ENCODE results near the gene SYNGR3. TPM values are rescaled to one million over a fixed set of nuclear protein-coding genes. Genes with fewer than 3 reads are reported as not detected.
A peak's percentile ranks its signal among the peaks of the same experiment; 100 is the strongest.

The SYNGR3 gene
- 1 to 10 TPM in 2 of 5 experiments, under 1 TPM in 3; 0.49 to 8.8 (median 0.80) TPM for total RNA-seq
- 1 to 10 TPM in 1 of 2 donors, under 1 TPM in 1; 0.92 to 1.6 TPM for polyA plus RNA-seq
- 0.54 reads per million for total RNA-seq

- no peak for ATAC-seq
- Mint-ChIP-seq H3K4me1 (peaks cover 5 to 42% (median 30%) of the 10 kb centered on the region in 7 donors), H3K27me3 (peaks cover 8 to 17% (median 12%) of the 10 kb centered on the region in 5 donors), H3K36me3 (peaks cover 0 to 8% (median 4%) of the 10 kb centered on the region in 5 donors), H3K4me3 (peak within 1 kb of the TSS; percentile 45 to 83 (median 74)), H3K9me3 (no peaks in the 10 kb centered on the region), H3K27ac (peak within 1 kb of the TSS in 5 of 9 donors; percentile 22 to 78 (median 62))
- ChIA-PET CTCF (no interaction called here), POLR2A (interaction anchor here (1.9 to 3.6 kb wide), 2 partner anchors 18 to 24 kb away, joined by 5 to 39 read pairs; partner anchors contain the start of genes RNF151, RPS2 and TBL3)
- Histone ChIP-seq H3K27me3 (ENCODE audit: control insufficient read depth in 2 of 2, insufficient read depth in 2 of 2, low read length in 2 of 2) (peaks cover 0 to 3% of the 10 kb centered on the region in 2 donors), H3K4me3 (ENCODE audit: low read length) (peak within 1 kb of the TSS; percentile 22), H3K9me3 (ENCODE audit: control insufficient read depth in 2 of 3, low read length in 3 of 3) (no peaks in the 10 kb centered on the region), H3K36me3 (ENCODE audit: control insufficient read depth in 2 of 3, insufficient read depth in 3 of 3, low read length in 3 of 3) (peaks cover 0 to 15% (median 0%) of the 10 kb centered on the region in 3 experiments), H3K27ac (ENCODE audit: low read depth, low read length) (no peak within 1 kb of the TSS), H3K4me1 (ENCODE audit: control insufficient read depth in 2 of 2, insufficient read depth in 2 of 2, low read length in 2 of 2) (peaks cover 15 to 22% of the 10 kb centered on the region in 2 donors)
- intact Hi-C loops (cut with micrococcal nuclease): loop anchor here (2.0 to 10.0 kb wide), 2 partner anchors 25 to 235 kb away; partner anchors contain the start of genes E4F1 (in 1 of the 2) and RPS2 (in 1 of the 2)
- DNase-seq: peak in 1 of 9 donors; percentile 14
These were observed at the start of gene SYNGR3 for GRCh38 chr16:1989209-1990100. TSS of gene SYNGR3 (plus strand) at chr16:1989970. CDS start at chr16:1990103, 133 bp downstream.

DNA sequence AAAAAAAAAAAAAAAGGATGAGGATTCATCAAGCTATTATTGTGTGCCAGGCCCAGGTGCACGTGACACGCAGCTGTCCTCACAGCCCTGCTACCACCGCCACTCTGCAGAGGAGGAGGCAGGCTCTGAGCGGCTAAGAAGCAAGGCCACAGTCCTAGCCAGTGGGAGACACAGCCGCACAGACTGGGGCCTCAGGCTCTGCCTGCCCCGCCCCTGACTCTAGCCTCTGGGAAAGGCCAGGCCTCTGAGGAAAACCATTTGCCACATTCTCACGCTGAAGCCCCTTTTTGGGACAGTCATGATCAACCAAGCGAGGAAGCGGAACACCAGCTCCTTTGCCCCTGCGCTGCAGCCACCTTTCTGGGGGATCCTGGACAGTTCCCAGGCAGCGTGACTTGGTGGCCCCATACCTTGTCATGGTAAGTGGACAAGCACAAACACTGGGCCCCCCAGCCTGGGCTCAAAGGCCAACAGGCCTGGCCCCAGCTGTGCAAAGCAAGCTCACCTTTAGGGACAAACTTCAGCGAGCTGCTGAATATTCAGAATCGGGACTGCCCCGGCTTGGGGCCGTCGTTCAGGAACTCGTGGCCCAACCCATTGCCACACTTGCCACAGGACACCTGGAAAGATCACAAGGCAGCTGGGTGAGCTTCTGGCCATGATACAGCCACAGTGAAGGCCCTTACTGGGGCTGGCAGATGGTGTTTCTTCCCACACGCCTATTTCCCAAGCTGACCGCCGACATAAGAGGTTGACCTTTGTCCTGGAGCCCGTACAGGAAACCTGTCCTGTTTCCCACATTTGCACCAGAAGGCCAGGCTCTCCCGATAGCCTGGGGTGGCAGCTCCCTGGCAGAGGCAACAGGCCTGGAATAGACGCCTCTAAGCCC lies 49.3 kb upstream of the SYNGR3 start:
- H3K36me3 ChIP-seq (ENCODE audit: control insufficient read depth in 2 of 3, insufficient read depth in 3 of 3, low read length in 3 of 3): peaks cover 0 to 28% (median 4%) of the 10 kb centered on the region in 3 experiments
- H3K4me3 ChIP-seq (ENCODE audit: low read length): no peak overlapping the region
- no peak for DNase-seq
- peaks cover 0 to 5% (median 0%) of the 10 kb centered on the region in 5 donors for H3K36me3 Mint-ChIP-seq
- POLR2A ChIA-PET: interaction anchor here (2.3 to 5.0 kb wide), 2 partner anchors 24 to 158 kb away, joined by 6 to 52 read pairs; partner anchors contain the start of genes NUBP2, RPS2 and SPSB3
- intact Hi-C loops (cut with micrococcal nuclease): loop anchor here in 1 of 2 donors (5.0 to 10.0 kb wide), 5 partner anchors 236 to 633 kb away; partner anchors contain the start of genes CRAMP1, IFT140, MAPK8IP3 and TELO2
- CTCF ChIA-PET: interaction anchor here (0.5 to 1.3 kb wide), 3 partner anchors 11 to 235 kb away, joined by 3 to 7 read pairs (median 4); no protein-coding TSS in a partner anchor
- no peaks in the 10 kb centered on the region for H3K9me3 Mint-ChIP-seq
- H3K27ac ChIP-seq (ENCODE audit: low read depth, low read length): no peak overlapping the region
- ATAC-seq: no peak
- H3K27me3 ChIP-seq (ENCODE audit: control insufficient read depth in 2 of 2, insufficient read depth in 2 of 2, low read length in 2 of 2): no peaks in the 10 kb centered on the region
- no peaks in the 10 kb centered on the region for H3K27me3 Mint-ChIP-seq
- H3K4me1 Mint-ChIP-seq: peaks cover 4 to 24% (median 11%) of the 10 kb centered on the region in 7 donors
- no peak overlapping the region for H3K27ac Mint-ChIP-seq
- H3K9me3 ChIP-seq (ENCODE audit: control insufficient read depth in 2 of 3, low read length in 3 of 3): no peaks in the 10 kb centered on the region
- peaks cover 6 to 7% of the 10 kb centered on the region in 2 donors for H3K4me1 ChIP-seq (ENCODE audit: control insufficient read depth in 2 of 2, insufficient read depth in 2 of 2, low read length in 2 of 2)
- H3K4me3 Mint-ChIP-seq: peak overlapping the region in 3 of 10 donors; percentile 13 to 45 (median 16)

GRCh38 chr16:1941162-1942046 lies 48.4 kb upstream of the SYNGR3 start:
- H3K9me3 Mint-ChIP-seq: no peaks in the 10 kb centered on the region
- intact Hi-C loops (cut with micrococcal nuclease): loop anchor here (2.0 to 10.0 kb wide), 6 partner anchors 159 to 634 kb away; partner anchors contain the start of genes CRAMP1 (in 1 of the 2), IFT140 (in 1 of the 2), MAPK8IP3 (in 1 of the 2) and NUBP2 (in 1 of the 2)
- H3K36me3 ChIP-seq (ENCODE audit: control insufficient read depth in 2 of 3, insufficient read depth in 3 of 3, low read length in 3 of 3): peaks cover 0 to 28% (median 4%) of the 10 kb centered on the region in 3 experiments
- H3K4me3 ChIP-seq (ENCODE audit: low read length): no peak overlapping the region
- peak overlapping the region in 2 of 9 donors; percentile 5 to 63 for H3K27ac Mint-ChIP-seq
- H3K27ac ChIP-seq (ENCODE audit: low read depth, low read length): no peak overlapping the region
- ATAC-seq (no peak), DNase-seq (no peak)
- H3K27me3 Mint-ChIP-seq: no peaks in the 10 kb centered on the region
- no peaks in the 10 kb centered on the region for H3K27me3 ChIP-seq (ENCODE audit: control insufficient read depth in 2 of 2, insufficient read depth in 2 of 2, low read length in 2 of 2)
- H3K4me1 ChIP-seq (ENCODE audit: control insufficient read depth in 2 of 2, insufficient read depth in 2 of 2, low read length in 2 of 2): peaks cover 6 to 7% of the 10 kb centered on the region in 2 donors
- H3K9me3 ChIP-seq (ENCODE audit: control insufficient read depth in 2 of 3, low read length in 3 of 3): no peaks in the 10 kb centered on the region
- peak overlapping the region; percentile 74 to 90 (median 87) for H3K4me3 Mint-ChIP-seq
- ChIA-PET CTCF (interaction anchor here (0.5 to 1.3 kb wide), 2 partner anchors 12 to 236 kb away, joined by 4 to 7 read pairs; no protein-coding TSS in a partner anchor), POLR2A (interaction anchor here (1.0 to 5.0 kb wide), 3 partner anchors 12 to 159 kb away, joined by 3 to 52 read pairs (median 6); partner anchors contain the start of genes NUBP2, RPS2 and SPSB3)
- H3K36me3 Mint-ChIP-seq: peaks cover 0 to 5% (median 0%) of the 10 kb centered on the region in 5 donors
- peaks cover 4 to 24% (median 11%) of the 10 kb centered on the region in 7 donors for H3K4me1 Mint-ChIP-seq

DNA sequence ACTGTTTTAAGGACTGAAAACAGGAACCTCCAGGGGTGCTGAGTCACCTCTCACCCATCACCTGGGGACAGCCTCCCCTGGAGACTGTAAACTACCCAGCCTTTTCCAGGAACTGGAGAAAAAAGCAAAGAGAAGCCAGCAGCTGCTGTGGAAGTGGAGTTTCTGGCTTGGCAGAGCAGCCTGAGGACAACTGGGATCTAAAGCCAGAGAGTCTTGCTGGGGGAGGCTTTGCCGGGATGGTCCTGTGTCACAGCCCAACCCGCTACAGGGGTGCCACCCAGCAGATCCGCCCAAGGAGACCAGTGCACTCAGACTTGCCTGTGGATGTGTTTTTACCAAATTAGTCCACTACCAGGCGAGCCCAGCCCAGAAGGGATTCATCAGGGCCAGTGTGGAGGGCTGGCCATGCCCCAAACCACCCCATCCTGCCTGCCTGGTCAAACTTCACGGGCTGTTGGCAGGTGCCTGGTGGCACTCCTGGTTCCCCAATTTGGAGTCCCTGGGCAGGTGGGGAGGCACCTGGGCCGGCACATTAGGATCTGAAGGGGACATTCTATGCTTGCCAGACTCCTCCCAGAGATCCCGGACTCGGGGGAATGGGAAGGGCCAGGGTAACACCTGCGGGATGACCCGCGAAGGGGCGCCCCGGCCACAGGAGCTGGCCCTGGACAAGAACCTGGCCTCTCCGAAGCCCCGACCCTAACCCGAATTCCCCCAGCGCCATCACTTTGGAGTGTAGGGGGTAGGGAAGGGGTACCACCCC lies 47.5 kb upstream of the SYNGR3 start:
- peaks cover 4 to 24% (median 11%) of the 10 kb centered on the region in 7 donors for H3K4me1 Mint-ChIP-seq
- peaks cover 0 to 5% (median 0%) of the 10 kb centered on the region in 5 donors for H3K36me3 Mint-ChIP-seq
- ATAC-seq (no peak), DNase-seq (no peak)
- Histone ChIP-seq H3K9me3 (ENCODE audit: control insufficient read depth in 2 of 3, low read length in 3 of 3) (no peaks in the 10 kb centered on the region), H3K36me3 (ENCODE audit: control insufficient read depth in 2 of 3, insufficient read depth in 3 of 3, low read length in 3 of 3) (peaks cover 0 to 28% (median 4%) of the 10 kb centered on the region in 3 experiments), H3K27ac (ENCODE audit: low read depth, low read length) (peak overlapping the region; percentile 73), H3K4me1 (ENCODE audit: control insufficient read depth in 2 of 2, insufficient read depth in 2 of 2, low read length in 2 of 2) (peaks cover 6 to 7% of the 10 kb centered on the region in 2 donors), H3K4me3 (ENCODE audit: low read length) (peak overlapping the region; percentile 90), H3K27me3 (ENCODE audit: control insufficient read depth in 2 of 2, insufficient read depth in 2 of 2, low read length in 2 of 2) (no peaks in the 10 kb centered on the region)
- H3K27ac Mint-ChIP-seq: peak overlapping the region in 2 of 9 donors; percentile 63 to 87
- peak overlapping the region; percentile 74 to 90 (median 87) for H3K4me3 Mint-ChIP-seq
- no peaks in the 10 kb centered on the region for H3K9me3 Mint-ChIP-seq
- no peaks in the 10 kb centered on the region for H3K27me3 Mint-ChIP-seq
- intact Hi-C loops (cut with micrococcal nuclease): loop anchor here (2.0 to 10.0 kb wide), 6 partner anchors 159 to 635 kb away; partner anchors contain the start of genes CRAMP1 (in 1 of the 2), IFT140 (in 1 of the 2), MAPK8IP3 (in 1 of the 2) and NUBP2 (in 1 of the 2)
- CTCF ChIA-PET: interaction anchor here (0.6 to 1.3 kb wide), 3 partner anchors 12 to 14 kb away, joined by 3 to 4 read pairs (median 3); no protein-coding TSS in a partner anchor
- POLR2A ChIA-PET: interaction anchor here (1.0 to 5.0 kb wide), 5 partner anchors 12 to 160 kb away, joined by 3 to 52 read pairs (median 4); partner anchors contain the start of genes NUBP2, RPL3L, RPS2 and SPSB3
